NCI-H526 (cell line): ENCODE results near the gene IZUMO4.
"Not testable (repeated sequence)": the region's sequence is repeated elsewhere in the genome, so short reads cannot be mapped to it uniquely, and the experiment has no call there.

ENCODE experiments used
- DNase-seq, 2 experiments: peaks; one replicate each; lab custom pipeline; 2025; lab: John Stamatoyannopoulos, UW

IZUMO4 gene

DNA sequence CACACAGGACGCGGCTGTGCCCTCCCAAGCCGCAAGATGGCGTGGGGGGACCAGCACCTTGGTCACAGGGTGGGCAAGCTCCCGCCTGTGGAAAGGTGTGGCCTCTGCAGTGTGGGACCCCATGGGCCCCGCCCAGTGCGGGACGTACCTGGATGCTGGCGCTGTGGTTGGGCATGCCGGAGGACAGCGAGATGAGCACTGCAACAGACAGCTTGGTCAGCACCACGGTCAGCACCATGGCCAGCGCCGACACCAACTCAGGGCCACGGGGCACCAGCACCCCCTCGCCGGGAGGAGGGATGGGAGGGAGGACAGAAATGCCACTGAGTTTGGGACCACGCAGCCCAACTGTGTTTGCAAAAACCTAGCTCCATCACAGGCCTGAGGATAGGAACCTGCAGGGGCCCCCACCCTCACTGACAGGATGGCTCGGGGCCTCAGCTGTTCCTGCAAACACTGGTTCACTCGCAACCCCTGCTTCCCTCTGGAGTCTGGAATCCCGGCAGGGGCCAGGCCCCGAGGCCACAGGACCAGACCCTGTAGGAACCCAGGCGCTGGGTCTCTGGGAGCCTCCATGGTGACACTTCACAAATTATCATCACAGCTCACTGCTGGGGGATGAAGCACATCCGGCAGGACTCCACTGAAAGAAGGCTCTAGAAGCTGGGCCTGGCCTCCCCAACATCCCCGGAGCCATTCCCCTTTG lies 27.1 kb downstream of the IZUMO4 start:
- DNase-seq, result no peak

DNA sequence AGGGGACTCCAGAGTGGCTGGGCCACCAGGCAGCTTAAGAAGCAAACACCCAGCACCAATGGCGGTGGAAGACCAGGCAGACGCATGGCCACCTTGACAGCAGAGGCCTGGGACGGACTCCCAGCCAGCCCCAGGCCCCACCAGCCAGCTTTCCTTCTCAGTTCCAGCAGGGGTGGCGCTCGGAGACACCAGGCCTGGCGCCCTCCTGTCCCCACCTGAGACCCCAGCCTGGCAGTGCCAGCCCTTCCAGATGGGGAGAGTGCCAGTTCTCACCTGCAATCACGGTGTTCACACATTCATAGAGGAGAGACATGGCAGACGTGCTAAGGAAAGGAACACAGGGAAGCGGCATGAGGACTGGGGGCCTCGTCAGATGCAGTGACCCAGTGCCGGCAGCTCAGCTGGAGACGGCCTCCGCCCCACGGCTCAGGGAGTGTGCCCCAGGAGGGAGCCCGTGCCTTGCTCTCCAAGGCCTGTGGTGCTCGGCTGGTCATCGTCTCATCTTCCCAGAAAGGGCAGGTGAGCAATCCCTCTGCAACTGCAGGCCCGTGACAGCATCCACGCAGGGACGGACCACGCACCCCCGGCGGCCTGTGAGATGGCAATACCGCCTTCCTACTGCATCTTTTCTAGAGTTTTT lies 30.3 kb downstream of the IZUMO4 start:
- no peak for DNase-seq

DNA sequence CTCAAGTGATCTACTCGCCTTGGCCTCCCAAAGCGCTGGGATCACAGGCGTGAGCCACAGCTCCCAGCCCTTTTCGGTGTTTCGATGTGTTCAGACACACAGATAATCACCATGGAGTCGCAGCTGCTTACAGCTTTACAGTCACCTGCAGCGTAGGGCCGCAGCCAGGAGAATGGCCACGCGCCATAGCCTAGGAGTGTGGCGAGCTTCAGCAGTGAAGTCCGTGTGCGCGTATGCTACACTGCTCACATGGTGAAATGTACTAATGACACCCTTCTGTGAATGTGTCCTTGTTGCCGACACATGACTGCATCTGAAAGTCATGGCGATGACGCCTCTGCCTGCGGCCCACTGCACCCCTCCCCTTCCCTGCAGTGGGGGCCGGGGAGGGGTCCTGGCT lies 31.0 kb downstream of the IZUMO4 start:
- DNase-seq, result no peak

DNA sequence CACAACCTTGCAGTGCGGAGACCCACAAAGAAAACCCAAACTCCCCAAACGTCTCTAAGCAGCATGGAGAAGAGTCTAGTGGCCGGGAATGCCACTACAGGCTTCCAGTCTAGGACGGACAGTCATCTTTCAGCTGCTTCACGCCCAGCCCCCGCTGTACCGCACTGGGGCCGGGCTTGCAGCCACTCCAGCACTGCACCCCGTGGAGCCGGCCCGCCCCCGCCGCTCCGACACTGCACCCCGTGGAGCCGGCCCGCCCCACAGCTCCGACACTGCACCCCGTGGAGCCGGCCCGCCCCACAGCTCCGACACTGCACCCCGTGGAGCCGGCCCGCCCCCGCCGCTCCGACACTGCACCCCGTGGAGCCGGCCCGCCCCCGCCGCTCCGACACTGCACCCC lies 31.5 kb downstream of the IZUMO4 start:
- DNase-seq, result not testable (repeated sequence)

DNA sequence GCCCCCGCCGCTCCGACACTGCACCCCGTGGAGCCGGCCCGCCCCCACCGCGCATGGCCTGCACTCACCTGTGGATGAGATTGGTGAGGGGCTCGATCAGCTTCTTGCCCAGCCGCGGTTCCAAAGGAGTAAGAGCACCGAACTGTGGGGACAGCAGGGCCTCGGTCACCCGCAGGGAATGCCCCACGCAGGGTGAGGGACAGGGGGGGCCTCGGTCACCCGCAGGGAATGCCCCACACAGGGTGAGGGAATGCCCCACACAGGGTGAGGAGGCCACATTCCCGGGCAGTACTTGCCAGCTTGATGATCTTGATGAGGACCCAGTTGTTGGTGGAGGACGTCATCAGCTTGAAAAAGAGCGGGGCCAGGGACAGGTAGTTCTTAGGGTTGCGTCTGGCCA lies 32.3 kb downstream of the IZUMO4 start:
- no peak for DNase-seq

DNA sequence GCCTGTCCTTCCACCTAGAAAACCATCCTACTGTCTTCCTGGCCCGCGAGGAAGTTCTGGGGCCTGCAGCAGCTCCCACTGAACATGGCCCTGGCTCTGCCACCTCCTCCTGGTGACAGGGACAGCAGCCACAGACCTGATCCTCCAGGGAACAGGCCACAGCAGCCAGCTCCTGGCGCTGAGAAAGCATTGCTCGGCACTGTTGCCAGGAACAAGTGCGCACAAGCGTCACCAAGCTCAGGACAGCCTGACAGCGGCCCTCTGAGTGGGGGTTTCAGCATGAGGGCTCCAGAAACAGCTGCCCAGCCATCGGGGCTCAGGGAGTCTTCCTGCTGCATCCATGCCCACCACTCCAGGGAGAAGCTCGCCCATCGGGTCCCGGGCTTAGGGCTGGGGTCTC lies 32.8 kb downstream of the IZUMO4 start:
- DNase-seq, result no peak

DNA sequence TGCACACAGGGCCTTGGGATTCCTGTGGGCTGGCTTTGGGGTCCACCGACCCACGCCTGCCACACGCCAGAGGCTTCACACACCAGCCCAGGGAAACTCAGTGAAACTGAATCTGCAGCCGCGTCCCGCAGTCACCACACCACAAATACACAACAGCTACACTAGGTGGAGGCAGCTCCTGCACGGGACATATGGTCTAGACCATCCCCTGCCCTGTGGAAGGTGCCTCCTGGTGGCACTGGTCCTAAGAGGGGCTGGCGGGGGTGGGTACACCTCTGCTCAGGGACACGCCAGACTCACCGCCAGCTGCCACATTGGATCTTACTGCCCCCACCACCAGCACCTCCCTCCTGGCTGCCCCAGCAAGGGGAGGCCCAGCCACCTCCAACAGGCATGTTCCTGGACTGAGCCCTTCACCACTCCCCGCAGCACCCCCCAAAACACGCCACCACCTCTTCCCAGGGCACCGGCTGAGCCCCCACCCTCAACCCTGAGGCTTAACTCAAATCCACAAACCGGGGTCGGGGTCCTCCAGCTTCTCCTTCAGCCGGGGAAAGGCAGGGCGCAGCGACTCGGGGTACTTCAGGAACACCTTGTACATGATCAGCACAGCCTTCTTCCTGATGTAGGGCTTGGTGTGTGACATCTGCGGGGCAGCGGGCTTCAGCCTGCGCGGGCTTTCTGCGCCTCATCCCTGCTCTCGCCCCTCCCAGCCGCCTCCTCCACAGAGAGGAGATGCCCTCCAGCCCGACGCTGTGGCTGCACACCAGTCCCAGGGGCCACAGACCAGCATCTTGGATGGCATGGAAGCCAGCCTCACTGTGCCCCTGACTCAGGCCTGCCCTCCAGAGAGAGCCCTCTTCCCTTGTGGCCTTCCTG lies 33.4 kb downstream of the IZUMO4 start:
- DNase-seq, result no peak

DNA sequence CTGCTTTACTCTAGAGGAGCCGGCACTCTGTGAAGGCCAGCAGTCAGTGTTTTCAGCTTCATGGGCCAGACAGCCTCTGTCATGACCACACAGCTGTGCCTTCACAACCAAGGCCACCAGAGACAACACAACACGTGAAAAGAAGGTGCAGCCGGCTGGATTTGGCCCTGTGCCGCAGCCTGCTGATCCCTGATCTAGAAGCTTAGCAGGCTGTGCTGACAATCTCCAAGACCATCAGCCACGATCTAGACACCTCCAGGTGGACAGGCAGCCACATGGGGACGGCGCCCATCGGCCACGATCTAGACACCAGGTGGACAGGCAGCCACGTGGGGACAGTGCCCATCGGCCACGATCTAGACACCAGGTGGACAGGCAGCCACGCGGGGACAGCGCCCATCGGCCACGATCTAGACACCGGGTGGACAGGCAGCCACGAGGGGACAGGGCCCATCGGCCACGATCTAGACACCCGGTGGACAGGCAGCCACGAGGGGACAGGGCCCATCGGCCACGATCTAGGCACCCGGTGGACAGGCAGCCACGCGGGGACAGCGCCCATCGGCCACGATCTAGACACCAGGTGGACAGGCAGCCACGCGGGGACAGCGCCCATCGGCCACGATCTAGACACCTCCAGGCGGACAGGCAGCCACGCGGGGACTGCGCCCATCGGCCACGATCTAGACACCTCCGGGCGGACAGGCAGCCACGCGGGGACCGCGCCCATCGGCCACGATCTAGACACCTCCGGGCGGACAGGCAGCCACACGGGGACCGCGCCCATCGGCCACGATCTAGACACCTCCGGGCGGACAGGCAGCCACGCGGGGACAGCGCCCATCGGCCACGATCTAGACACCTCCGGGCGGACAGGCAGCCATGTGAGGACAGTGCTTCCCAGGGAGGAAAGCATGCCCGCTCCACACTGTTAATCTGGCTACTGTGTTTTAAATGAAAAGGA lies 34.6 kb downstream of the IZUMO4 start:
- DNase-seq, result not testable (repeated sequence)

DNA sequence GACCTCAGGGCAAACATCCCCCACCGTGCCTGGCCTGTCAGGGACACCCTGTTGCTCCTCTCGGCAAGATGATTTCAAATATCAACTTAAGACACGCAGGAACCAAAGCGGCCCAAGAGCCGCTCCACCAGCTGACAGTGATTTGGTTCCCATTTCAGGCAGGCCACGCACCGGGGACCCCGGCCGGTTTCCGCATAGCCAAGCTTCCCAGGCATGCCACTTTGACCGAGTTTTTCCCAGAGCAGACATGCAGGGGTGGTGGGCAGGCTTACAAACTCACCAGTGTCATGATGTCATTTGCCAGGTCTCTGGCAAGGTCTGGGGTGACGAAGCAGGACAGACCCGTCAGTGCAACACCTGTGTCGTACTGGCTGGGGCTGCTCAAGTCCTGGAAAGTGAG lies 35.5 kb downstream of the IZUMO4 start:
- DNase-seq, result no peak

DNA sequence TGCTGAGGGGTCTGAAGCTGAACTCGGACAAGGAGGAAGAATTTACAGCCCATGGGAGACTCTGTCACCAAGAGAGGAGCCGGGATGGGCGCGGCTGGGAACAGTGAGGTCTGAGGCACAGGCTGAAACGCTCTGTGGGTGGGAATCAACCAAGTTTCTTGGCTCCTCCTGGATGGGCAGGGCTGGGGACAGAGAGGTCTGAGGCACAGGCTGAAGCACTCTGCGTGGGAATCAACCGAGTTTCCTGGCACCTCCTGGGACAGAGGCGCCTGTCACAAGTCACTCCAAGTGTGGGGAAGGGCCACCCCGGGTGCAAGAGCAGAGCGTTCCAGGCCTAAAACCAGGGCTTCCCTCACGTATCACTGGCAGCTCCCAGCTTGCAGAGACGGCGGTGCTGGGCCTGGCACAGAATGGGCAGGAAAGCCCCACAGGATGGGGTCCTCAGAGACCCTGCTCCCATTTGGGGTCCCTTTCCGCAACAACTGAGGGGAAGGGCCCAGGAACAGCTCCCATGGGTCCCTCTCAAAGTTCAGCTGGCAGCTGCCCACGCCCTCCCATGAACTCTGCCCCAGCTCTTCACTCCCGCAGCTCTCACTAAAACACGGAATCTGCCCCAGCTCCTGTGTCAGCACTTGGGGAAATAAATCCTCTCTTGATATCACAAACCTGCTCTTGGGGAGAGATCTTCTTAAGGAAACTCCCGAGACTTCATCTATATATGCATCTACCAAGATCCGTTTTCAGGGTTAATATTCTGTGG lies 36.2 kb downstream of the IZUMO4 start:
- no peak for DNase-seq

DNA sequence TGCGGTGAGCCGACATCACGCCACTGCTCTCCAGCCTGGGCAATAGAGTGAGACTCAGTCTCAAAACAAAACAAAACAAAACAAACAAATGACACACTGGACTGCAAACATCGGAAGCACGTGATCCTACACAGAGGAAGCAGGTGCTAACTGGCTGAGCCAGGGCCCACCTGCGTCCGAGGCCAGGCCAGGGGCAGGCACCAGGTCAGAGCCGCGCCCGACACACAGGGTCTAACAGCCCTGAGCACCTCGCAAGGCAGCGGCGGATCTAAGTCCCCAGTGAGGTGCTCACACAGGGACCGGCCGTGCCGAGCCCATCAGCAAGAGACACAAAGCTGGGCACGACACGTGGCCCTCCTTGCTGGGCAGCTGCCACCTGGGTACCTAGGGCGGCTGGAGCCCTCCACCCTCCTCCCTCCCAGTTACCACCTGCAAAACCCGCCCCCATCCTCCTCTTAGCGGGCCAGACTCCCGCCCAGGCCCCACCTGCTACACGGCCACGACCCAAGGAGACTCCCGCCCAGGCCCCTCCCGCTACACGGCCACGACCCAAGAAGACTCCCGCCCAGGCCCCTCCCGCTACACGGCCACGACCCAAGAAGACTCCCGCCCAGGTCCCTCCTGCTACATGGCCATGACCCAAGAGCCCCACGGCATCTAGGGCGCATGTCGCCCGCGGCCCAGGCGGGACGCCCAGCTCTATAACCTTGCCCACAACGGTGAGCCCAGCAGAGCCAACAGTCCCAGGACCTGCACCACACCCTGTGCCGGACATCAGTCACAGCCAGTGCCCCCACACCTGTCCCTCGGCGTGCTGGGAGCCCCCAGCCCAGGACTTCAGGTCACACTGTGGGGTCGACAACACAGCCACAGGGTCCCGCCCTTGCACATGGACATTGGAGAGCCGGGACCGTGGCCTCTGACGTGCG lies 39.0 kb downstream of the IZUMO4 start:
- DNase-seq, result no peak

DNA sequence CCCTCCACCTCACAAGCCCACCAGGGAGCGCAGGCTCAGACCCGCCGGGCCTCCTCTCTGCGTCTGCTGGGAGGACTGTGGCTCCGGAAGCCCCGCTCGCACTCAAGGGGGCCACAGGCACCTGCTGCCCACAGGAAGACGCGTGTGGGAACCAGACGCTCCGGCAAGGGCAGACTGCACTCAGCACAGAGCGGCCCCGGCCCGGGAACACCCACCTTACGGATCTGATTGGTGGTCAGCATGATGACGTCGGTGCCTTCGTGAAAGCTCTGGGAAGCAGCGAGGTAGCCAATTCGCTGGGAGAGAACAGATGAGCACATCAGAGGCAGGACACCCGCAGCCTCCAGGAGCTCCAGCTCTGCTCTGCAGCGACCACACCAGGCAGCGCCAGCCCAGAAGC lies 40.1 kb downstream of the IZUMO4 start:
- DNase-seq, result no peak

DNA sequence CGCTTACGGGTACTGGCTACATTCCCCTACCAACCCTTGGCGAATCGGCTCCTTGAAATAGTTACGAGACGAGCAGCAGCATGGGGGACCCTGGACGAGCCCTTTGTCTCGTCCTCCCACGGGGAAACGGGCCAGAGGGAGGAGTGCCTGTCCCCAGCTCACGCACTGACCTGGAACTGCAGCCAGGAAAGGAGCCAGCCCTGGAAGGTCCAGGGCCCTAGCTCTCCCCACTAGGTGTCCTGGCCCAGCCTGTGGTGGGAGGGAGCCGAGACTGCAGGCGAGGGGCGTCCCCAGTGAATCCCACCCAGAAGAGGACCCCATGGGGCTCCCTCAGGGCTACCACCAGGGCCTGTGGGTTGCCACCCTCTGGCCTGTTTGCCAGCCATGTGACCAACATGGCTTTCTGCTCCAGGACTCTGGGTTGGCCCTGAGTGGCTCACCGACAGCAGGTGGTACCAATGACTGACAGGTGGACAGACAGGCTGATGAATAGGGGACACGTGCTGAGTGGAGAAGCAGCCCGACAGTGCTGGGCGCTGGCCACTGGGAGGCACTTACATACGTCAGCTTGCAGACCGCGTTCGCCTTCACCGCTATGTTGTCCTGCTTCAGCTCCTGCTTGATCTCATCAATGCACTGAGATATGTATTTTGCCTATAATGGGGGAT lies 41.5 kb downstream of the IZUMO4 start:
- DNase-seq, result no peak

DNA sequence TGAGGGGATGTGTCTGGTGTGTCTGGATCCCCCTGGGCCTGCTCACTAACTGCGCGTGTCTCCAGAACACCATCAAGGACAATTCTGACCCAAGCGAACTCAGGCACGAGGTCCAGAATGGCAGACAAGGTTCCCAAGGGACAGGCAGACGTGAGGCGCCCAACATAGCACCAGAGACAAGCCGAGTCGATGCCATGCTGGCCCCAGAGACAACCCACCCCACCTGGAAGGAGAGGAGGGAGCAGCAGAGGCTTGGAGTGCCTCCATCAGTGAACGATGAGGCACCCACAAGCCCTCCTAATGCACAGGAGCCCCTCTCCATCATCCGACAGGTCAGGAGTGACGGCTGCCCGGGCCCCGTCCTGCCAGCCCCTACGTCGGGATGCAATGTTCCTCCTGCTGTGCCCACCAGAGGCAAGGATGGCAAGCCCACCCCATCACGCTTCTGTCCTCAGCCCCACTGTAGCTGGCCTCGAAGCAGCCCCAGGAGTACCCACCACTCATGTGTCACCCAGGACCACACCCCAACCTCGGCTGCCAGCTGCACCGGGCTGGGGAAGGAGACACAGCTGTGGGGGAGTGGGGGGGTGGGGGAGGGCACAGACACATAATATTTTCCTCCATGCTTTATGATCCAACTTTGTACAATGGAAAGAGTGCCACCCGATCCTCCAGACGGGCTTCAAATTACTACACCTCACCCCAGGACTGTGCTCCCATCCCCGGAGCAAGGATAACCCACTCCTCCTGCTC lies 42.8 kb downstream of the IZUMO4 start:
- no peak for DNase-seq

DNA sequence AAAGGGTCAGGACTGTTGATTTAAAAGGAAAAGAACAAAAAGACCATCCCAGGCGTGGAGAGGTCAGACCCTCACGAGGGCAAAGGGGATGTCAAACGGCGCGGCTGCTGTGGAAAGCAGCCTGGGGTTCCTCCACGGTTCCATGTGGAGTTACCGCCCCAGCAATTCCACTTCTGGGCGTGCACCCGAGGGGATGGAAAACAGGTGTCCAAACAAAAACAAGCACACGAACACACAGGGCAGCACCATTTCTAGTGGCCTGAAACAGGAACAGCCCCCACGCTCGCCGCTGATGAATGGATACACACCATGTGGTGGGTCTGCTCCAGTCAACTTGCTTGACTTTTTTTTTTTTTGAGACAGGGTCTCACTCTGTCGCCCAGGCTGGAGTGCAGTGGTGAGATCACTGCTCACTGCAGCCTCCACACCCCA lies 43.4 kb downstream of the IZUMO4 start:
- no peak for DNase-seq

DNA sequence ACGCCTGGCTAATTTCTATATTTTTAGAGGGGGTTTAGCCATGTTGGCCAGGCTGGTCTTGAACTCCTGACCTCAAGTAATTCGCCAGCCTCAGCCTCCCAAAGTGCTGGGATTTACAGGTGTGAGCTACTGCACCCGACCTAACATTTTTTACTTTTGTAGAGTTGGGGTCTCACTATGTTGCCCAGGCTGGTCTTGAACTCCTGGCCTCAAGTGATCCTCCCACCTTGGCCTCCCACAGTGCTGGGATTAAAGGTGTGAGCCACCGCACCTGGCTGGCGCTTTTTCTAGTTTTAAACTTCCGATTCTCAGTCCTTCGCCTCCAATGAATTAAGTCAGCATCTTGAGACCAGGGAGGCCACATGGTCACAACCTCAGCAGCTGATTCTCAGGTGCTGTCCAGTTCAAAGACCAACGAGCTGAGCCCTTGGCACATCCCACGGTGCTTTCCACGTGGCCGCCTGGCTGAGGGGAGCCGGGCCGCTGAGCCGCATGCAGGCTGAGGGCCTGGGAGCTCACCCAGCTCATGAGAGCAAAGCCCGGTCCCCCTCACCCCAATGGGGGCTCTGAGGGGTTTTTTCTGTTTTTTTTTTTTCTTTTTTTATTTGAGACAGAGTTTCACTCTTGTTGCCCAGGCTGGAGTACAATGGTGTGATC lies 45.6 kb downstream of the IZUMO4 start:
- DNase-seq, result no peak

DNA sequence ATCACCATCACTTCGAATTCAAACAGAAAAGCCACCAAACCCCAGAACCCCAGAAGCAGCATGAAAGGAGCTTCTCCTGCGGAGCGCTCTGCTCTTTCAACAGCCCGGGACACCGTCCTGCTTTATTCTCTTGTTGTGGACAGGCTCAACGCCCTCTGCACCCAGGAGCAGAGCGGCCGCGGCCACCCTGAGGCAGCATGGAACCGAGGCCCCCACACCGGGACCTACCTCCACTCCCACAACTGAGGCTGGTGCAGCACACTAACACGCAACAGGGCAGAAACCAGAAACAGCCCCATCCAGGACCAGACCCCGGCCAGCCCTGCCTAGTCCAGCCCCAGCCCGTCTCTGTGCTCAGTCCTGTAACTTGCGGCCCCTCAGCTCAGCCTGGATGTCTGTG lies 47.5 kb downstream of the IZUMO4 start:
- DNase-seq, result no peak

DNA sequence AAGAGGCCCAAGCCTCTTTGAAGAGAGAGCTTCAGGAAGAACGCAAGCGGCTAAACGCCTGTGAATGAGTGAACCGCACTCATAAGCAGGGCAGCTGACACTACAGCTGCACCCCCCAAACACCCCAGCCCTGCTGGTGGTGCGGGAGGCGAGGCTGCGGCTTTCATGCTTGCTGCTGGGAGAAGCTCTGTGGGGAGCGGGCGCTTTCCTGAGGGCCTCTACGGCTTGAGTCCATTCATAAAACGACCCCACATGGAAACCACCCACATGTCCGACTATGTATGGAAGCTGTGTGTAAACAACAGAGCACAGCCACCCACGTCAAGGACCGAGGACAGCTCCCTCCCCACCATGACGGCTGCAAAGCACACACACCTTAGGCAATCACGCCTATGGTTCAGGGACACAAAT lies 49.1 kb downstream of the IZUMO4 start:
- no peak for DNase-seq
